ENCODE results near the gene FLVCR1. TPM values are rescaled to one million over a fixed set of nuclear protein-coding genes. Genes with fewer than 3 reads are reported as not detected.

The FLVCR1 gene
- total and polyA plus RNA-seq, 9 of the 15 experiments (the other 6 are each of a cell fraction or from before 2014, with no cell fraction given) = 5.2 to 18.0 (median 12.5) TPM

- TF ChIP-seq ZNF316 (IDR thresholded peaks at IDR 0.05) = no peak
- TF ChIP-seq SMARCB1 (IDR thresholded peaks at IDR 0.05; ENCODE audit: insufficient read length, low read depth) = peak; percentile 56
- peak; percentile 91 for TF ChIP-seq FOSL1 (tag; conservative IDR thresholded peaks at IDR 0.05)
- TF ChIP-seq GTF2B (IDR thresholded peaks at IDR 0.05; ENCODE audit: extremely low read depth, insufficient read length) = no peak
- no peak for TF ChIP-seq ZNF431 (CRISPR knock-in tag; IDR thresholded peaks at IDR 0.05)
- TF ChIP-seq HMG20A (CRISPR knock-in tag; conservative IDR thresholded peaks at IDR 0.05) = no peak
- peak; percentile 98 for TF ChIP-seq MTA2 (IDR thresholded peaks at IDR 0.05; ENCODE audit: low read depth)
- no peak for TF ChIP-seq ZNF76 (CRISPR knock-in tag; IDR thresholded peaks at IDR 0.05; ENCODE audit: borderline replicate concordance)
- peak; percentile 91 for TF ChIP-seq MTA3 (IDR thresholded peaks at IDR 0.05; ENCODE audit: borderline replicate concordance)
- TF ChIP-seq BCLAF1 (IDR thresholded peaks at IDR 0.05; ENCODE audit: borderline replicate concordance in 1 of 2, control insufficient read depth in 1 of 2, low read depth in 2 of 2, low read length in 1 of 2) = 0 out of 4 replicates have a peak, but pooled peaks of 1 of the 2 experiments have one; percentile 61
- peak; percentile 50 for TF ChIP-seq EP400 (IDR thresholded peaks at IDR 0.05)
- no peak for TF ChIP-seq E2F4 (CRISPR knock-in tag; IDR thresholded peaks at IDR 0.05; ENCODE audit: low read depth)
- TF ChIP-seq SMARCA4 (IDR thresholded peaks at IDR 0.05) = peak; percentile 99
- TF ChIP-seq NFIX (CRISPR knock-in tag; IDR thresholded peaks at IDR 0.05; ENCODE audit: low read depth) = no peak
- no peak for TF ChIP-seq ELK1 (CRISPR knock-in tag; IDR thresholded peaks at IDR 0.05)
- TF ChIP-seq E4F1 (CRISPR knock-in tag; IDR thresholded peaks at IDR 0.05; ENCODE audit: borderline replicate concordance) = no peak
- TF ChIP-seq E2F3 (CRISPR knock-in tag; IDR thresholded peaks at IDR 0.05) = 0 out of 2 replicates have a peak, but pooled peaks have one; percentile 19
- TF ChIP-seq TOE1 (IDR thresholded peaks at IDR 0.05; ENCODE audit: borderline replicate concordance) = peak; percentile 31; the same call in 1 of the 2 replicates
- TF ChIP-seq TOE1 (CRISPR knock-in tag; IDR thresholded peaks at IDR 0.05; ENCODE audit: borderline replicate concordance, low read depth) = no peak
Observed at GRCh38 chr1:212860713-212861581, 2.9 kb downstream of the FLVCR1 start (continued).
